ENCODE results near the gene RIN3. TPM values are rescaled to one million over a fixed set of nuclear protein-coding genes. Genes with fewer than 3 reads are reported as not detected.

The RIN3 gene
- total RNA-seq, 1 donor from 2014 or later = 6.9 TPM

- Mint-ChIP-seq H3K4me3 (ENCODE audit: low read depth) (no peak overlapping the region), H3K27ac (no peak overlapping the region), H3K36me3 (ENCODE audit: insufficient read depth) (peaks cover 8% of the 10 kb centered on the region), H3K27me3 (no peaks in the 10 kb centered on the region), H3K4me1 (ENCODE audit: low read depth) (no peaks in the 10 kb centered on the region), H3K9me3 (ENCODE audit: low read depth) (peaks cover 19% of the 10 kb centered on the region)
- TF ChIP-seq, protein P1, sequence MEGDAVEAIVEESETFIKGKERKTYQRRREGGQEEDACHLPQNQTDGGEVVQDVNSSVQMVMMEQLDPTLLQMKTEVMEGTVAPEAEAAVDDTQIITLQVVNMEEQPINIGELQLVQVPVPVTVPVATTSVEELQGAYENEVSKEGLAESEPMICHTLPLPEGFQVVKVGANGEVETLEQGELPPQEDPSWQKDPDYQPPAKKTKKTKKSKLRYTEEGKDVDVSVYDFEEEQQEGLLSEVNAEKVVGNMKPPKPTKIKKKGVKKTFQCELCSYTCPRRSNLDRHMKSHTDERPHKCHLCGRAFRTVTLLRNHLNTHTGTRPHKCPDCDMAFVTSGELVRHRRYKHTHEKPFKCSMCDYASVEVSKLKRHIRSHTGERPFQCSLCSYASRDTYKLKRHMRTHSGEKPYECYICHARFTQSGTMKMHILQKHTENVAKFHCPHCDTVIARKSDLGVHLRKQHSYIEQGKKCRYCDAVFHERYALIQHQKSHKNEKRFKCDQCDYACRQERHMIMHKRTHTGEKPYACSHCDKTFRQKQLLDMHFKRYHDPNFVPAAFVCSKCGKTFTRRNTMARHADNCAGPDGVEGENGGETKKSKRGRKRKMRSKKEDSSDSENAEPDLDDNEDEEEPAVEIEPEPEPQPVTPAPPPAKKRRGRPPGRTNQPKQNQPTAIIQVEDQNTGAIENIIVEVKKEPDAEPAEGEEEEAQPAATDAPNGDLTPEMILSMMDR (IDR thresholded peaks at IDR 0.05; ENCODE audit: unreplicated experiment) = no peak
- DNase-seq (ENCODE audit: low spot score, unreplicated experiment) = no peak
These were observed 114.2 kb downstream of the RIN3 start for GRCh38 chr14:92627707-92628215.

GRCh38 chr14:92628636-92629035 lies 115.1 kb downstream of the RIN3 start:
- peaks cover 8% of the 10 kb centered on the region for H3K36me3 Mint-ChIP-seq (ENCODE audit: insufficient read depth)
- H3K27ac Mint-ChIP-seq = no peak overlapping the region
- H3K9me3 Mint-ChIP-seq (ENCODE audit: low read depth) = peaks cover 17% of the 10 kb centered on the region
- TF ChIP-seq, protein P1 (IDR thresholded peaks at IDR 0.05; ENCODE audit: unreplicated experiment) = no peak
- no peak overlapping the region for H3K4me3 Mint-ChIP-seq (ENCODE audit: low read depth)
- no peak for DNase-seq (ENCODE audit: low spot score, unreplicated experiment)
- no peaks in the 10 kb centered on the region for H3K27me3 Mint-ChIP-seq
- peaks cover 2% of the 10 kb centered on the region for H3K4me1 Mint-ChIP-seq (ENCODE audit: low read depth)

GRCh38 chr14:92630367-92630766 lies 116.8 kb downstream of the RIN3 start:
- peaks cover 13% of the 10 kb centered on the region for H3K9me3 Mint-ChIP-seq (ENCODE audit: low read depth)
- no peak for DNase-seq (ENCODE audit: low spot score, unreplicated experiment)

DNA sequence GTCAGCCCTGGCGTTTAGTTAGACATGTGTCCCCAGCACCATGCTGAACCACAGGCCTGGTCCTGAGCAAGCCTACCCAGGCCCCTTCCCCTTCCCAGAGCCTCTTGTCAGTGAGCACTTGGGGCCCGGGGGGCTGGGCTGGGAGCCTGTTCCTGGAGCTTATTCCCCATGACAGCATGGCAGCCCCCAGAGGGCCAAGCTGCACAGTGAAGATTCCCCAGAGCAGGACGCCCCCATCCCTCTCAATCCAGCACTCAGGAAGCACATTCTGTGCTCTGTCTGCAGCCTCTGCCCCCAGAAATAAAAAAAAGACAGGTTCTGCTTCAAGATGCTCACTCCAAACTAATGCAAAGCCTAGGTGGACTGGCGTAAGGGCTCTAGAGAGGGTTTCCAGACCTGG lies 117.5 kb downstream of the RIN3 start:
- Mint-ChIP-seq H3K27me3 (peaks cover 3% of the 10 kb centered on the region), H3K36me3 (ENCODE audit: insufficient read depth) (peaks cover 8% of the 10 kb centered on the region), H3K9me3 (ENCODE audit: low read depth) (peaks cover 13% of the 10 kb centered on the region), H3K4me3 (ENCODE audit: low read depth) (no peak overlapping the region), H3K27ac (no peak overlapping the region), H3K4me1 (ENCODE audit: low read depth) (peaks cover 2% of the 10 kb centered on the region)
- TF ChIP-seq, protein P1 (IDR thresholded peaks at IDR 0.05; ENCODE audit: unreplicated experiment) = no peak
- no peak for DNase-seq (ENCODE audit: low spot score, unreplicated experiment)

More at GRCh38 chr14:92630367-92630766, 116.8 kb downstream of the RIN3 start:
- Mint-ChIP-seq H3K27ac (no peak overlapping the region), H3K36me3 (ENCODE audit: insufficient read depth) (peaks cover 8% of the 10 kb centered on the region), H3K27me3 (no peaks in the 10 kb centered on the region), H3K4me3 (ENCODE audit: low read depth) (no peak overlapping the region), H3K4me1 (ENCODE audit: low read depth) (peaks cover 2% of the 10 kb centered on the region)
- TF ChIP-seq, protein P1 (IDR thresholded peaks at IDR 0.05; ENCODE audit: unreplicated experiment) = no peak

GRCh38 chr14:92632546-92633273 lies 119.1 kb downstream of the RIN3 start:
- peaks cover 3% of the 10 kb centered on the region for H3K36me3 Mint-ChIP-seq (ENCODE audit: insufficient read depth)
- H3K9me3 Mint-ChIP-seq (ENCODE audit: low read depth) = peaks cover 4% of the 10 kb centered on the region
- DNase-seq (ENCODE audit: low spot score, unreplicated experiment) = no peak
- H3K27me3 Mint-ChIP-seq = peaks cover 3% of the 10 kb centered on the region
- peaks cover 2% of the 10 kb centered on the region for H3K4me1 Mint-ChIP-seq (ENCODE audit: low read depth)
- no peak overlapping the region for H3K4me3 Mint-ChIP-seq (ENCODE audit: low read depth)
- TF ChIP-seq, protein P1 (IDR thresholded peaks at IDR 0.05; ENCODE audit: unreplicated experiment) = no peak
- H3K27ac Mint-ChIP-seq = no peak overlapping the region

Data from progenitor cell of endocrine pancreas (in vitro differentiated cells).